GM21515 (cell line): Measurements from ENCODE around the gene YPEL2.
"Not testable (repeated sequence)": the region's sequence is repeated elsewhere in the genome, so short reads cannot be mapped to it uniquely, and the experiment has no call there.

Experiments
- ATAC-seq: cut with Tn5 transposase; IDR thresholded peaks from one replicate; pipeline ENCODE4 v1.9.1; 2021; ENCODE audit not compliant: unreplicated experiment

YPEL2 gene

DNA sequence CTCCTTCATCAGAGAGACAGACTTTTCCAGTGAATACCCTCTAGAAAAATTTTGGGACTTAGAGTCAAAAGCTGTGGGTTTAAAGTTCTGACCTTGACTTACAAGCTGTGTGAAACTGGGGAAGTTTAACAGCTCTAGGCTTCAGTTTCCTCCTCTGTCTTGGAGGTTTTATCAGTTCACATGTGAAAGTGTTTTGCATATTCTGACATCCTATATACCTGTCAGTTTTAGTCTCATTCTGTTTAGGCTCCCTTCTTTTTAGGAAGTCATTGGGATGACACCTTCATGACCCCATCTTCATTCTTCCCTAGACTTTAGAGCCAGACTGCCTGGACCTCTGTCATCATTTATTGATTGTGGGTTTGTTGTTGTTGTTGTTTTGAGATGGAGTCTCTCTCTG is 44.4 kb downstream of the YPEL2 start:
- peak; percentile 52 for ATAC-seq

DNA sequence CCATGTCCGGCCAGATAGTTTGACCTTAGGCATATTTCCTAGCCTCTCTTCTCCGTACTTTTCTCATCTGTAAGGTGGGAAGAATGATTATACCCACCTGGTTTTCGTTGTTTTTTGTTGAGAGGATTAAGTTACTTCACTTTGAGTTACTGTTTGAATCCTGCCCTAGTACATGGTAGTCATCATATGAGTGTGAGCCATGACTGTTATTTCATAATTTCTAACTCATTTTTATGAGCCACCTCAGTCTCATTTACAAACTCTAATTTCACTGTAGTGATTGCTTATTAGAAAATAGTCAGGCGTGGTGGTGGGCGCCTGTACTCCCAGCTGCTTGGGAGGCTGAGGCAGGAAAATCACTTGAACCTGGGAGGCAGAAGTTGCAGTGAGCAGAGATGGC is 45.1 kb downstream of the YPEL2 start:
- ATAC-seq = no peak

DNA sequence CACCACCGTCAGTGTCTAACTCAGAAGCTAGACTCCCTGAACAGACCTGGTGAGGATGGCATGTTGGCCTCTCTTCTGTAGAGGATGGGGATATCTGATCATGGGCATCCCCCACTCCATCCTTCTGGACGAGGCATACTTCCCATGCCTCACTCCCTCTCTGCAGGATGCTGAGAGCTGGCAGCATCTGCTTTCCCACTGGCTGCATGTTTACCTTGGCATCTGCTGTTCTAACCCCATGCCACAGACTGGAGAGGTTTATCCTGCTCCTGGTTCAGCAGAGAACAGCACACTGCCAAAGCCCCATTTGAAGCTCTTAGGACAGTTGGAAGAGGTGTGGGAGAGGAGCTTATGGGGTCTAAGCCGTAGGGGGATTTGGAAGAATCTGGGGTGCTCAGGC is 46.0 kb downstream of the YPEL2 start:
- no peak for ATAC-seq

DNA sequence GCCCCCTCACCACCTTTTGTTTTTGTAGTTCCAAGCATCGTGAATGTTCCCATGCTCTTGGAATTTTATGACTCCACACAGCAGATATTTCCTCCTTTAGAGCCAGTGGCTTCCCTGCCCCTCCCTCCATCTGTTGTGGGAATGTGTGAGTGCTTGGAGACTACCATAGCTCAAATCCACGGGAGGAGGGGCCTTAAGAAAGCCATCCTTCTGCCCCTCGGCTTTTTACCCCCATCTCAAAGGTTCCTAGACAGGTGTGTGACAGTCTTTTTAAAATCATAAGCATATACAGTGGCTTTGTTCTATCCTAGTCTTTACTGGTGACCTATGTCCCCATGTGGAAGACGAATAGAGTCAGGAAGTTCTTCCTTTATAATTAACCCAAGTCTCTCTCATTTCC is 47.2 kb downstream of the YPEL2 start:
- no peak for ATAC-seq

DNA sequence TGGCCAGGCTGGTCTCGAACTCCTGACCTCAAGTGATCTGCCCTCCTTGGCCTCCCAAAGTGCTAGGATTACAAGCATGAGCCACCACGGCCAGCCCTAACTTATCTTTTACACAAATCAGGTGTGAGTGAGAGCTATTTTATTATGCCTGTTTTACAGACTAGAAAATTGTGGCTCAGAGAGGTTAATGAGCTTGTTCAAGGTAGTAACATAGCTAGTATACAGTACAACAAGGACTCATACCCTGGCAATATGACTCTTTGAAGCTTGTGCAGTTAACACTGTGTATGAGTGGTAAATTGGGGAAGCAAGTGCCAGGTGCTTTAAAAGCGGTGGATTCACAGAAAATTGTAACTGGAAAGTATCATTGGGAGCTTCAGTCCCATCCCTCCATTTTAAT is 49.0 kb downstream of the YPEL2 start:
- ATAC-seq = no peak

DNA sequence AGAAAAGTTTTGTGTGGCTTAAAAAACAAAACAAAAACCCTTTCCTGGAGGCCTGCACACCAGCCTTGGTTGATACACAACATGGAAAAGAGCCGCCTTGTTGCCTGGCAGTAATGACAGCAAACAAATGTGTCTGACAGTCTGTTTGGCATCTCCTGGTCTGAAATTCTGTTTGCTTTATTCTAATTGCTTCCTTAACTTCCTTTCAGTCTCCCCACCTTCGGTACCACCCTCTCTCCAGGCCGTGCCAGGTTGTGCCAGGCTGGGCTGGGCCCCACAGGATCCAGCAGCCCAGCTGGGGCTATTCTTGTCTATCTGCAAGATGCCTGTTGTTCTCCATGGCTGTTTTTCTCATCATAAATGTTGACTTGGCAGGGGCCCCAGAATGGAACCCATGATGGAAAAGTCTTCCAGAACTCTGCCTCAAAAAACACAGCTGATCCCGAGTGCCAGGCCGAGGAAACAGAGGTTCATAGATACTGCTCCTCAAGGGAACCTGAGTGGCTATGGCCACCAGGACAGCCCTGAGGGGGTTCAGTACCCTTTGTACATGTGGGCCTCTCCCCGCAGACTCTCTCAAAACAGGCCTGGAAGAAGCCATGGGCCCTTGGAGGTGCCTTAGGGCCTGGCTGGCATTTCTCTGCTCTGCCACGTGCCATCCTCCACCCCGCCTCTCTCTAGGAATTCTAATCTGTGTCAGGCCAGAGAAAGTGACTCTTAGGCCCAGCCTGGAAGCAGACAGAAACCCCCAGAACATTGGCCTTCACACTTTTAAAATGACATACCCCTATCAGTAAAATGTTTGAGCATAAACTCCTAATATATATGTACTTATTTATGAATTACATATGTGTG is 50.5 kb downstream of the YPEL2 start:
- no peak for ATAC-seq

DNA sequence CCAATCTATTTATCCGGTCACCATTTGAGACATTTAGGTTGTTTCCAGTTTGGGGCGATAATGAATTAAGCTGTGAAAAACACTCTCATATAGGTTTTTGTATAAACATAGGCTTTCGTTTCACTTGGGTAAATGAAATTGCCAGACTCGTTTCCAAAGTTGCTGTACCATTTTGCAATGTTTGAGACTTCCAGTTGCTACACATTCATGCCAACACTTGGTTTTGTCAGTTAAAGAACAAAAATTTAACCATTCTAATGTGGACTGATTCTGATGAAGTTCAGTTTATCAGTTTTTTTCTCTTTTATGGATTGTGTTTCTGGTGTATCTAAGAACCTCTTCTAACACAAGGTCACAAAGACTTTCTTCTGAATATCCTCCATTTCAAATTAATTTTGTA is 52.4 kb downstream of the YPEL2 start:
- ATAC-seq = no peak

DNA sequence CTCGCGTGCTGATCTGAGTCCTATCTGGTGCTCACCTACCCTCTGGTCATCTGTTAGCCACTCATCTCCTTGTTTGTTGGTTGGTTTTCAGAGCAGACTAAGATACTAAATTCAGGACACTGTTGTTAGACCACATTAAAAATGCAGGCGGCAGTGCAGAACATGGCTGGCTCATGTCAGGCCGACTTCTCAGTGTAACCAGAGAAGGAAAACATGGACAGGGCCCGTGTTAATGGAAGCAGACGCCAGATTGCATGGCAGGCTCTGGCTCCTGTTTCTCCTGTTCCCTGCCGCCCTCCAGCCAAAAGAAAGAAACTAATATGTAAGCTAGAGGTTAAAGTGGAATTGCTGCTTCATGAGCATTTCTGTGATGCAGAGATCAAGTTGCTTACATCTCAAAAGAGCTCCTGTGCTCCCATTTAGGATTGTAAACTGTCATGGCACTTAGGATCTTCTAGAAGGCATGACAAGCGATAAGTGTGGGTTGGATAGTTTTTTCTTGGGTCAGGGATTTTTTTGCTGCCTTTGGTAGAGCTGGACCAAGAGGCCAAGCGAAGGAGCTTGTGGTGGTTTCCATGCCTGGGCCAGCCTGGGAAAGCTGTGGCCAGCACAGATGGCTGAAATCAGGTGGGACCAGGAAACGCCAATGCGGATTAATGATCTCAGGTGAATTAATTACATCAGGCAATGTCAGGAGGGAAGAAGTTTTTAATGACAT is 56.1 kb downstream of the YPEL2 start:
- ATAC-seq = no peak

DNA sequence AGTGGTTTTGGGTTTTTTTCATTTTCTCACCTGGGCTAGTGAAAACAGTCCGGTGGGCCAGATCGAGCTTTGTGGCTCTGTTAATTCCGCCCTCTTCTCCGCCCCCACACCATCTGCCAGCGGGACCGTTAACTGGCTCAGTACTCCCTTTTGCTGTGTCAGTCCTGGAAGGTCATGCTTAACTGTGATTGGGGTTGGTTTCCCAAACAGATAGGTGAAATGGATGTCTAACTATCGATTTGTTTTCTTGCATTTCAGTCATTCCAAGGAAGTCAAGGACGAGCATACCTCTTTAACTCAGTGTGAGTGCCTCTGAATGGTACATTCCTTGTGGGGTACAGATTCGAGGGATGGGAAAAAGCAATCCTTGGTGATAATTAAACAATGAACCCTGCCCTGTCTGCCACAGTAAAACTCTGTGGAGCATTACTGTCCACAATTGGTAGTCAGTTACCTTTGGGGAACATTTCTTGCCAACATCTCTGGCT is 56.7 kb downstream of the YPEL2 start:
- no peak for ATAC-seq

DNA sequence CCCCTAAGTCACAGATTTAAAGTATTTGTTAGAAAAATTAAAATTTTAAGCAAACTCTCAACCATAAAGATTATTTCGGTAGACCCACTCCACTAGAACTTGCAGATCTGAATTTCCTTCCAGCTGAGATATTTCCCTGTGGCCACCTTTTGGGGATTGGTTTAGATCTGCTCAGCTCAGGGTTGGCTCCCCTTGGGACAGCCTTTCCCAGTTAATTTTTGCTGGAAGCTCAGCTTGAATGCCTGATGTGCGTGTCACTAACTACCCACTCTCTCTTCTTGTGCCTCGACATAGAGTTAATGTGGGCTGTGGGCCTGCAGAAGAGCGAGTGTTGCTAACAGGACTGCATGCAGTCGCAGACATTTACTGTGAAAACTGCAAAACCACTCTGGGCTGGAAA is 57.6 kb downstream of the YPEL2 start:
- no peak for ATAC-seq

DNA sequence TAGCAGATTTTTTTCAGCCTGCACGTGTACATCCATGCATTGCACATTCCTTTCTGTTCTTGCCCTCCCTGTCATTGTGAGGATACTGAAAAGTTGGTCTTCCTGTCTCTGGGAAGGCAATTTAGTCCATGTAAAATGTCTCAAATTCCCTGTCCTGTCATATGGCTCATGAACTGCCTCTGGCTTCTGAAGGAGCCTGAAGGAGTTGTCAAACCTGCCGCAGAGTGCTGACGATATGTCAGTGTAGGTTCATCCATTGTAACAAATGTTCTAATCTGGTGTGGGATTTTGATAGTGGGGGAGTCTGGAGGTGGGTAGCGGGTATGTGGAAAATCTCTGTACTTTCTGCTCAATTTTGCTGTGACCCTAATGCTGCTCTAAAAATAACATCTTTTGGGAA is 59.6 kb downstream of the YPEL2 start:
- no peak for ATAC-seq

DNA sequence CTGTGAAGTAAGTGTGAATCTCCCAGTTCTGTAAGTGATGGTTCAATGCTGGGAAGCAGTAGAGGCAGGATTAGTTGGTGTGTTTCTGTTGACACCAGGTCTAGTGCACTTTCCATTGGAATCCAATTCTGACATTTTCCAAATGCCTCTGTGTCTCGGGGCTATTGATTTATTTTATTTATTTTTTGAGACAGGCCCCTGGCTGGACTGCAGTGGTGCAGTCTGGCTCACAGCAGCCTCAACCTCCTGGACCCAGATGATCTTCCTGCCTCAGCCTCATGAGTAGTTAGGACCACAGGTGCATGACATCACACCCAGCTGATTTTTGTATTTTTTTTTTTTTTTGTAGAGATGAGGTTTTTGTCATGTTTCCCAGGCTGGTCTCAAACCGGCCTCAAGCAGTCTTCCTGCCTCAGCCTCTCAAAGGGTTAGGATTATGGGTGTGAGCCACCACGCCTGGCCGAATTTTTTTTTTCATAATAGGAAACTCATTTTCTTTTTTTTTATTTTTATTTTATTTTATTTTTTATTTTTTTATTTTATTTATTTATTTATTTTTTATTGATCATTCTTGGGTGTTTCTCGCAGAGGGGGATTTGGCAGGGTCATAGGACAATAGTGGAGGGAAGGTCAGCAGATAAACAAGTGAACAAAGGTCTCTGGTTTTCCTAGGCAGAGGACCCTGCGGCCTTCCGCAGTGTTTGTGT is 61.7 kb downstream of the YPEL2 start:
- ATAC-seq = no peak

DNA sequence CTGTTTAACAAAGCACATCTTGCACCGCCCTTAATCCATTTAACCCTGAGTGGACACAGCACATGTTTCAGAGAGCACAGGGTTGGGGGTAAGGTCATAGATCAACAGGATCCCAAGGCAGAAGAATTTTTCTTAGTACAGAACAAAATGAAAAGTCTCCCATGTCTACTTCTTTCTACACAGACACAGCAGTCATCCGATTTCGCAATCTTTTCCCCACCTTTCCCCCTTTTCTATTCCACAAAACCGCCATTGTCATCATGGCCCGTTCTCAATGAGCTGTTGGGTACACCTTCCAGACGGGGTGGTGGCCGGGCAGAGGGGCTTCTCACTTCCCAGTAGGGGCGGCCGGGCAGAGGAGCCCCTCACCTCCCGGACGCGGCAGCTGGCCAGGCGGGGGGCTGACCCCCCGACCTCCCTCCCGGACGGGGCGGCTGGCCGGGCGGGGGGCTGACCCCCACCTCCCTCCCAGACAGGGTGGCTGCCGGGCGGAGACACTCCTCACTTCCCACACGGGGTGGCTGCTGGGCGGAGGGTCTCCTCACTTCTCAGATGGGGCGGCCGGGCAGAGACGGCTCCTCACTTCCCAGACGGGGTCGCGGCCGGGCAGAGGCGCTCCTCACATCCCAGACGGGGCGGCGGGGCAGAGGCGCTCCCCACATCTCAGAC is 62.4 kb downstream of the YPEL2 start:
- ATAC-seq = not testable (repeated sequence)

DNA sequence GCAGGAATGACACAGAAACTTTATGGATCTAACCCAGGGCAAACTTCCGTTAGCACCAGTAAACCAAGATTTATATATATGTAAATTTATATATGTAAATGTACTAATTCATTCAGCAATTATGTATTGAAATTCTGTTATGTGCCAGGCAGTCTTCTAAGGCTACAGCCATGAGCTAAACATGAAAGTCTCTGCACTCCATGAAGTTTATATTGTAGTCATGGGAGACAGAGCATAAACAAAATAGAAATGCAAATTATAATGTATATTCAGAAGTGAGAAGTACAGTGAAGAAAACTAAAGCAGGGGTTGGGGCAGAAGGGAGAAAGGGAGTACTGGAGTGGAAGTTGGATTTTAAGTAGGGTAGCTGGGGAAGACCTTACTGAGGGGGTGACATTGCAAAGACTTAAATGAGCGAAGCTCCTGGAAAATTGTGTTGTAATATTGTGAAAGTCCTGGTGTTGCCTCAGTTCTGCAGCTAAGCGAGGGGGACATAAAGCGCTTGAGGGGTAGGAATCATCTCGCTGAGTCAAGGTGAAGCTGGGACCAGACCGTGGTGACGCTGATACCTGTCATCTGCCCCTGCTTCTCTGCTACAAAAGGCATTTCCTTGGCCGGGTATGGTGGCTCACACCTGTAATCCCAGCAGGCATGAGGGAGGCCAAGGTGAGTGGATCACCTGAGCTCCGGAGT is 64.8 kb downstream of the YPEL2 start:
- no peak for ATAC-seq

DNA sequence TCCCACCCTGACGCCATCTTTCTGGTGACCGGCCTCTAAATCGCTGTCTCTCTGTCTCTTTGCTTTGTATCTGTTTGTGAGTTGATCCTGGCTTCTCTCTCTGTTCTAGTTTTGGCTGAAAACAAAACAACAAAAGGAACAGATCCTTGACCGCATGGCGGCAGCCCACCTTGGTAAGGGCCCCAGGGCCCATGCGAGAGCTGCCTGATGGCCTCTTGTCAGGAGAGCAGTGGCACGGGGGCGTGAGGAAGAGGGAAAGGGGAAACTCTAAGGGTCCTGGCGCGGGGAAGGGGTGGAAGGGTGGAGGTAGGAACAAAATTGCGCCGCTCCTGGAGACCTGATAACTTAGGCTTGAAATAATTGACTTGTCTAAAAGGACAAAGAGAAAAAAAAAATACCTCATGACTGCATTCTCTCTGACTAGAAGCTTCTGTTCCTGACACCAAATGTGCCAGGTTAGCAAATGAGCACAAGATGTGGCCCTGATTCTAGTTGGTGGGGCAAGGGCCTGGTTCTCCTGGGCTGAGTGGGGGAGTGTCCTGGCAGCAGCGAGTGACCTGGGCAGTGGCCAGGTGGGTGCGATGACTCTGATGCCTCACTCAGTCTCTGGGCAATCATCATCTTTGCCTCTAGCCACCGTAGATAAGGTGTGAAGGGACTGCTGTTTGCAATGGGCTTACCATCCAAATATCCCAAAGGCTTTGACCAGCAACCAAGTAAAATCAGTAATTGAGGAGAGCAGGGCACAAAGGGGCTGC is 66.0 kb downstream of the YPEL2 start:
- no peak for ATAC-seq

DNA sequence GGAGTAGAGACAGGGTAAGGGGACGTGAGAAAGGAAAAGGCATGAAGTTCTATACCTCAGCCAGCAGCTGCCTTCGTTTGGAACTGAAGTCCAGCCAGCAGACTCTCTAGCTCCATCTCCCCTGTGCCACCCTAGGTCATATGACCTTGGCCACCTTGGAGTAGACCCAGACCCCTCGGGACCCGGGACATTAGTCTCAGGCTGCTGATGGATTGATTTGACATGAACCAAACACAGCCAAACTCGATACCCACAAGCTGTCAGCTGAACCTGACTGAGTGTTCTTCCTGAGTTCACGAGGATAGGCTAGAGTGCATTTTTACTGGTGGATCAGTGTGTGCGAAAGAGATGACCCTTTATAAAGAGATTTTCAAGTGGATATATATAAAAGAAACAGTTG is 68.5 kb downstream of the YPEL2 start:
- ATAC-seq = no peak

DNA sequence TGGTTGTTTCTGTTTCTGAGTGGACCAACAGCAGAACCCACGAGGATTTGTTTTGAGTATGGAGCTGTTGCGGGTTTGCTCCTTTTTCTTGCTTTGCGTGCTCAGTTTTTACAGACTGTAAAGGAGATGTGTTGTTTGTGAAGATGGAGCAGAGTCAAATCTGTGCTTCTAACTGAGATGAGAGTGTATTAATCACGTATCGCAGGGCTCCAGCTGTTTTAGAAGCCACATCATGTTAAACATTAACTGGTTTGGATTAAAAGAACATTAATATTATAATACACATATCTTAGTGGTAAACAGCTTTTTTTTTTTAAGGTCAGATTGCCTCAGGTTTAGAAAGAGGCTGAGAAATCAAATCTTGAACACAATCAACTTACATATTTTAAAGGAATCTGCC is 69.4 kb downstream of the YPEL2 start:
- no peak for ATAC-seq

DNA sequence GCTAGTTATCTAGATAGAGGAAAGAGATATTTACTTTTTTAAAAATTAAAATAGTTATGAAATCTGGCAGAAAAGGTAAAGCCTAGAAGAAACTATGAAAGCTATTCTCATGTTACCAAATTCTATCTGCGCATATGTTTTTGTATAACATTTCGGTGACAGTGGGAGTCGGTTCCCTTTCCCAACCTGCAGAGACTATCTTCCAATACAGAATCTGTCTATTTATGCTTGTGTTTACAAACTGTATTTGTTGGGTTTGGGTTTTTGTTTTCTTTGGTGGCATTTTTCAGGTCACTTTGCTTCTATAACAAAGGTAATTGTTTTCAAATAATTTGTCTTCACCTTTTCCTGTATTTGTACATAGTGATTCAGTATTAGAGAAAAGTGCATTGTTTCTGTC is 69.8 kb downstream of the YPEL2 start:
- no peak for ATAC-seq

DNA sequence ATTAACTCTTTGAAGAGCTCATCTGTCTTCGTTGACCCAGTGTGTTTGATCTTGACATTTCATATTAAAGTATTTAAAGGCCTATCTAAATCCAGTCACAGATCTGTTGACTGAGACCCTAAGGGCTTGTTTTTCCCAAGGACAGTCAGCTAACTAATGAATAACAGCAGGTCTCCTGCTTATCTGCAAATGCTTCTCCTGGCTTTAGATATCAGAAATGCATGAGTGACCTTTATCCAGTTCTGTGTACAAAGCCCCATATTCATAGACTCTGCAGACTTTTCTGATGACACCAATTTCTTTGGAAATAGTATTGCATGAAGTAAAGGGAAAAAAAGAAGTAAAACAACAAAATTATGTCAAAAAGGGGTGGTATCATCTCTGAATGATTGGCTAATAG is 70.3 kb downstream of the YPEL2 start:
- ATAC-seq = no peak

DNA sequence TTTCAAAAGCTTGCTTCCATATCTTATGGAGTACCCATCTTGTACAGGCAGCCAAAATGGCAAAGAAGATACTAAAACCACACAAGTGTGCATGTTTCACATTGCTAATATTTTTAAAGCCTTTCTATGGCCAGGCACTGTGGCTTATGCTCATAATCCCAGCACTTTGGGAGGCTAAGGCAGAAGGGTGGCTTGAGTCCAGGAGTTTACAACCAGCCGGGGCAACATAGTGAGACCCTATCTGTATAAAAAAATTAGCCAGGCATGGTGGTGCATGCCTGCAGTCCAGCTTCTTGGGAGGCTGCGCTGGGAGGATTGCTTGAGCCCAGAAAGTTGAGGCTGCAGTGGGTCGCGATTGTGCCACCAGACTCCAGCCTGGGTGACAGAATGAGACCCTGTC is 71.3 kb downstream of the YPEL2 start:
- ATAC-seq = no peak
